Natural killer cell treated with Interleukin-12 subunit alpha and Interleukin-12 subunit beta and Interleukin-15 and Interleukin-18, amount 100 ng/mL, for 72 hours (primary cell): Measurements from ENCODE around the gene PDF. TPM values are rescaled to one million over a fixed set of nuclear protein-coding genes. Genes with fewer than 3 reads are reported as not detected.
A peak's percentile ranks its signal among the peaks of the same experiment; 100 is the strongest.

Source experiments
- ATAC-seq, 2 donors: fragments of 150-1000 bp; cut with Tn5 transposase in 1 of 2; sonication (Bioruptor Pico), chemical (Tn5 transposase) in 1 of 2; 2 replicates each; pipeline ENCODE4 v1.10.0; 2021
- DNase-seq: peaks from one replicate; pipeline ENCODE4 v3.0.0; 2022; ENCODE audit warnings: low spot score
- H3K27ac Mint-ChIP-seq, 2 donors: 1 replicate in 1 of 2; 2 replicates in 1 of 2; pipeline ENCODE4 v1.8.0; 2022; ENCODE audit warnings: mixed read lengths in 2 of 2, mild to moderate bottlenecking in 1 of 2, moderate library complexity in 1 of 2
- H3K27me3 Mint-ChIP-seq, 2 donors: 1 replicate in 1 of 2; 2 replicates in 1 of 2; pipeline ENCODE4 v1.8.0; 2022; ENCODE audit warnings: mixed read lengths in 2 of 2
- H3K36me3 Mint-ChIP-seq: one replicate; pipeline ENCODE4 v1.8.0; 2022; ENCODE audit warnings: mixed read lengths
- H3K4me1 Mint-ChIP-seq, 2 donors: 1 replicate in 1 of 2; 2 replicates in 1 of 2; pipeline ENCODE4 v1.8.0; 2022; ENCODE audit warnings: low read depth in 2 of 2, mixed read lengths in 2 of 2, mild to moderate bottlenecking in 1 of 2
- H3K4me3 Mint-ChIP-seq: one replicate; pipeline ENCODE4 v1.8.0; 2022; ENCODE audit warnings: mixed read lengths
- H3K9me3 Mint-ChIP-seq: 2 replicates; pipeline ENCODE4 v1.8.0; 2022; ENCODE audit warnings: mixed read lengths
- total RNA-seq, 2 donors: library from RNA; stranded (reverse); gene quantifications; one replicate each; pipeline ENCODE4 v1.2.3, GENCODE V29; 2022

The PDF gene
- total RNA-seq, 2 donors from 2014 or later = 15.6 to 26.9 TPM

GRCh38 chr16:69351309-69352027, 21.1 kb upstream of the PDF start, which contains the start of gene TMED6:
TSS of gene TMED6 (minus strand) at chr16:69351786. CDS start at chr16:69351753, 33 bp downstream.
- Mint-ChIP-seq H3K4me3 (no peak within 1 kb of the TSS), H3K27ac (peak within 1 kb of the TSS in 1 of 2 donors; percentile 33), H3K27me3 (no peaks in the 10 kb centered on the region), H3K9me3 (no peaks in the 10 kb centered on the region), H3K4me1 (peaks cover 4 to 6% of the 10 kb centered on the region in 2 donors), H3K36me3 (peaks cover 6% of the 10 kb centered on the region)
- DNase-seq (no peak), ATAC-seq (no peak)

GRCh38 chr16:69350536-69351133, 20.2 kb upstream of the PDF start:
- no peak for ATAC-seq
- H3K27me3 Mint-ChIP-seq = no peaks in the 10 kb centered on the region
- peaks cover 5% of the 10 kb centered on the region for H3K36me3 Mint-ChIP-seq

GRCh38 chr16:69349536-69349935, 19.1 kb upstream of the PDF start:
- ATAC-seq = no peak
- Mint-ChIP-seq H3K9me3 (no peaks in the 10 kb centered on the region), H3K27me3 (no peaks in the 10 kb centered on the region), H3K4me3 (no peak overlapping the region), H3K36me3 (no peaks in the 10 kb centered on the region), H3K4me1 (peaks cover 12 to 13% of the 10 kb centered on the region in 2 donors), H3K27ac (no peak overlapping the region)
- no peak for DNase-seq

More at GRCh38 chr16:69350536-69351133, 20.2 kb upstream of the PDF start:
- H3K9me3 Mint-ChIP-seq = no peaks in the 10 kb centered on the region
- no peak overlapping the region for H3K27ac Mint-ChIP-seq
- DNase-seq = no peak
- H3K4me1 Mint-ChIP-seq = peaks cover 8 to 13% of the 10 kb centered on the region in 2 donors
- no peak overlapping the region for H3K4me3 Mint-ChIP-seq

- peaks cover 10 to 13% of the 10 kb centered on the region in 2 donors for H3K4me1 Mint-ChIP-seq
- H3K36me3 Mint-ChIP-seq = no peaks in the 10 kb centered on the region
- no peaks in the 10 kb centered on the region for H3K9me3 Mint-ChIP-seq
- ATAC-seq = no peak
- no peaks in the 10 kb centered on the region for H3K27me3 Mint-ChIP-seq
- H3K27ac Mint-ChIP-seq = no peak overlapping the region
- H3K4me3 Mint-ChIP-seq = no peak overlapping the region
- no peak for DNase-seq
Observed at GRCh38 chr16:69348222-69348621, 17.8 kb upstream of the PDF start.

- Mint-ChIP-seq H3K4me3 (no peak overlapping the region), H3K9me3 (no peaks in the 10 kb centered on the region), H3K27me3 (no peaks in the 10 kb centered on the region), H3K36me3 (peaks cover 2% of the 10 kb centered on the region), H3K4me1 (peaks cover 9 to 15% of the 10 kb centered on the region in 2 donors), H3K27ac (peak overlapping the region in 1 of 2 donors; percentile 10)
- no peak for DNase-seq
- ATAC-seq = peak in 1 of 2 donors; percentile 74
Observed at GRCh38 chr16:69346683-69347082, 16.3 kb upstream of the PDF start.

GRCh38 chr16:69345923-69346322, 15.5 kb upstream of the PDF start:
- H3K27ac Mint-ChIP-seq = peak overlapping the region in 1 of 2 donors; percentile 10
- peak in 1 of 2 donors; percentile 73 for ATAC-seq

GRCh38 chr16:69344171-69344570, 13.8 kb upstream of the PDF start:
- peaks cover 24% of the 10 kb centered on the region for H3K36me3 Mint-ChIP-seq
- no peak for DNase-seq
- no peaks in the 10 kb centered on the region for H3K27me3 Mint-ChIP-seq
- ATAC-seq = no peak
- H3K4me3 Mint-ChIP-seq = no peak overlapping the region
- no peaks in the 10 kb centered on the region for H3K9me3 Mint-ChIP-seq
- no peak overlapping the region for H3K27ac Mint-ChIP-seq
- peaks cover 27 to 32% of the 10 kb centered on the region in 2 donors for H3K4me1 Mint-ChIP-seq

More at GRCh38 chr16:69345923-69346322, 15.5 kb upstream of the PDF start:
- no peaks in the 10 kb centered on the region for H3K27me3 Mint-ChIP-seq
- peak overlapping the region; percentile 29 for H3K4me3 Mint-ChIP-seq
- peaks cover 10% of the 10 kb centered on the region for H3K36me3 Mint-ChIP-seq
- DNase-seq = no peak
- peaks cover 16 to 23% of the 10 kb centered on the region in 2 donors for H3K4me1 Mint-ChIP-seq
- no peaks in the 10 kb centered on the region for H3K9me3 Mint-ChIP-seq

GRCh38 chr16:69340095-69340644, 9.8 kb upstream of the PDF start:
- ATAC-seq = no peak
- Mint-ChIP-seq H3K27ac (peak overlapping the region; percentile 86 to 98), H3K36me3 (peaks cover 33% of the 10 kb centered on the region)

GRCh38 chr16:69339289-69340094, 9.1 kb upstream of the PDF start, which contains the start of the genes COG8 and NIP7:
TSS of gene COG8 (minus strand) at chr16:69339564. CDS start at chr16:69339552, 12 bp downstream.
TSS of gene NIP7 (plus strand) at chr16:69339772. CDS start at chr16:69339830, 58 bp downstream.
- DNase-seq (peak; percentile 94), ATAC-seq (peak; percentile 96 to 97)
- Mint-ChIP-seq H3K36me3 (peaks cover 37% of the 10 kb centered on the region), H3K4me1 (peaks cover 38 to 39% of the 10 kb centered on the region in 2 donors), H3K9me3 (no peaks in the 10 kb centered on the region), H3K27ac (peak within 1 kb of the TSS; percentile 86 to 98), H3K27me3 (no peaks in the 10 kb centered on the region), H3K4me3 (peak within 1 kb of the TSS; percentile 96)

More at GRCh38 chr16:69340095-69340644, 9.8 kb upstream of the PDF start:
- DNase-seq = no peak
- no peaks in the 10 kb centered on the region for H3K9me3 Mint-ChIP-seq
- peak overlapping the region; percentile 96 for H3K4me3 Mint-ChIP-seq
- no peaks in the 10 kb centered on the region for H3K27me3 Mint-ChIP-seq
- peaks cover 37 to 38% of the 10 kb centered on the region in 2 donors for H3K4me1 Mint-ChIP-seq

GRCh38 chr16:69338557-69339288, 8.3 kb upstream of the PDF start:
- Mint-ChIP-seq H3K27me3 (no peaks in the 10 kb centered on the region), H3K4me1 (peaks cover 38 to 39% of the 10 kb centered on the region in 2 donors), H3K27ac (peak overlapping the region; percentile 86 to 98), H3K36me3 (peaks cover 37% of the 10 kb centered on the region), H3K4me3 (peak overlapping the region; percentile 96), H3K9me3 (no peaks in the 10 kb centered on the region)
- peak; percentile 81 for DNase-seq
- ATAC-seq = no peak

- H3K27me3 Mint-ChIP-seq = no peaks in the 10 kb centered on the region
- H3K4me1 Mint-ChIP-seq = peaks cover 20 to 31% of the 10 kb centered on the region in 2 donors
- no peaks in the 10 kb centered on the region for H3K9me3 Mint-ChIP-seq
- H3K4me3 Mint-ChIP-seq = no peak overlapping the region
- no peak overlapping the region for H3K27ac Mint-ChIP-seq
- ATAC-seq = no peak
- no peak for DNase-seq
- H3K36me3 Mint-ChIP-seq = peaks cover 17% of the 10 kb centered on the region
Observed at GRCh38 chr16:69334696-69335095, 4.3 kb upstream of the PDF start.

- Mint-ChIP-seq H3K27ac (peak overlapping the region in 1 of 2 donors; percentile 60), H3K36me3 (peaks cover 5% of the 10 kb centered on the region), H3K27me3 (no peaks in the 10 kb centered on the region), H3K4me3 (peak overlapping the region; percentile 79), H3K4me1 (peaks cover 25% of the 10 kb centered on the region in 2 donors), H3K9me3 (no peaks in the 10 kb centered on the region)
- DNase-seq (peak; percentile 63), ATAC-seq (peak; percentile 47 to 58)
Observed at GRCh38 chr16:69329369-69330285, 761 bp downstream of the PDF start.
